ENCODE measurements around the gene PBLD.

The PBLD gene

GRCh38 chr10:68332259-68333057, at the start of gene PBLD:
PBLD (minus strand) TSS chr10:68332928; CDS start chr10:68306844, 26,084 bp downstream.
- peak; percentile 74 for DNase-seq (ENCODE audit: low read depth)

DNA sequence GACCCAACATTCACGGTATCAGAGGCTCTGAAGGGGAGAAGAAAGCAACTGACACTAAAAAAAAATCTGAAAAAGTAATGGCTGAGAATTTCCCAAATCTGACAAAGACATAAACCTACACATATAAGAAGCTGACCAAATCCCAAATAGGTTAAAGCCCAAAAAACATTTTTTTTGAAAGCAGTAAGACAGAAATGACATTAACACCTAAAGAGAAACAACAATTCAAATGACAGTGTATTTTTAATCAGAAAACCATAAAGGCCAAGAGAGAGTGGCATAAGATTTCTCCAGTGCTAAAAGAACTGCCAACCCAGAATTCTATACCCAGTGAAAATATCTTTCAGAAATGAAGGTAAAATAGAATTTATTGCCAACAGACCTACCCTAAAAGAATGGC, 38.9 kb upstream of the PBLD start:
- no peak for DNase-seq (ENCODE audit: low read depth)

DNA sequence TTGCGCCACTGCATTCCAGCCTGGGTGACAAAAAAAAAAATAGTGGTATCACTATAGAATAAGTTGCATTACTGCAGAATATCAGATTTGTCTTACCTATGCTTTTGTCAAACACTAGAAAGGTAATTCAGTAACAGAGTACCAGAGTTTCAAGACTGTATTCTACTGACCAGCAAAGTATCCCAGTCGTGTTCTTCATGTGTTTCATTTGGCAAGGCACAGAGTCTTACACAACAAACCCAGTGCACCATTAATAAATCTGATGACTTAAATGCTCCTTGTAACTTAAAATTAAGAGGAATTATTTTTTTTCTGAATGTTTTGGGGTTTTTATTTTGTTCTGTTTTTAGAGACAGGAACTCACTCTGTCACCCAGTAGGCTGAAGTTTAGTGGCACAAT, 34.4 kb upstream of the PBLD start:
- DNase-seq (ENCODE audit: low read depth) = peak; percentile 56

DNA sequence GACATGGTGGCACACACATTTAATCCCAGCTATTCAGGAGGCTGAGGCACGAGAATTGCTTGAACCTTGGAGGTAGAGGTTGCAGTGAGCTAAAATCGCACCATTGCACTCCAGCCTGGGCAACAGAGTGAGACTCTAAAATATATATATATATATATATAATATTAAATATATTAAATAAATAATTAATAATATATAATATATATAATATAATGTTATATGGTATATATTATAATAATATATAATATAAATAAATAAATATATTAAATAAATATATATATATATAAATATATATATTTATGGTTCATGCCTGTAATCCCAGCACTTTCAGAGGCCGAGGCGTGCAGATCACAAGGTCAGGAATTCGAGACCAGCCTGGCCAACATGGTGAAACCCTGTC, 33.9 kb upstream of the PBLD start:
- no peak for DNase-seq (ENCODE audit: low read depth)

DNA sequence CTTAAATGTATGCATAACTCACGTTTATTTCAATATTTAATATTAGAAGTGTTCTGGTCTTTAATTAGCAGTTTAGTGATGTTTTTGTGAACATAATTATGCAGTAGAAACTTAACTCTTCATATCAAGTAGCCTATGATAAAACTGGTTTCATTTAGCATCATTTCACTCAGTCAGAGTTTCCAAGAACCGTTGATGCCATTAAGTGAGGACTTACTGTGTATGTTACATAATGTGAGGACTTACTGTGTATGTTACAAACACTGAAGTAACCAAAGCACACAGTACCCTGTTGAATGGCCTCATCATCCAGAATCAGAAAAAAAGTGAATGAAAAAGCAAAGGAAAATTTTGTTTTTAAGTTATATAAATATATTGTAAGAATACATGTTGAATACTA, 32.9 kb upstream of the PBLD start:
- no peak for DNase-seq (ENCODE audit: low read depth)

- DNase-seq (ENCODE audit: low read depth) = peak; percentile 18
Measured at GRCh38 chr10:68364101-68364886, 31.6 kb upstream of the PBLD start.

GRCh38 chr10:68362590-68362989, 29.9 kb upstream of the PBLD start:
- DNase-seq (ENCODE audit: low read depth) = no peak

DNA sequence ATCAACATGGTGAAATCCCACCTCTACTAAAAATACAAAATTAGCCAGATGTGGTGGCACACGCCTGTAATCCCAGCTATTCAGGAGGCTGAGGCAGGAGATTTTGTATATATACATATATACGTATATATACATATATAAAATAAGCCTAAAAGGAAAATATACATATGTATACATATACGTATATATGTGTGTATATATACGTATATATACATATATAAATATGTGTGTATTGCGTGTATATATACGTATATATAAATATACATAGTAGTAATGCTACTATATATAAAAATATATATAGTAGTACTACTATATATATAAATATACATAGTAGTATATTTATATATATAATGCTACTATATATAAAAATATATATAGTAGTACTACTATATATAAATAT, 26.5 kb upstream of the PBLD start:
- DNase-seq (ENCODE audit: low read depth) = no peak

DNA sequence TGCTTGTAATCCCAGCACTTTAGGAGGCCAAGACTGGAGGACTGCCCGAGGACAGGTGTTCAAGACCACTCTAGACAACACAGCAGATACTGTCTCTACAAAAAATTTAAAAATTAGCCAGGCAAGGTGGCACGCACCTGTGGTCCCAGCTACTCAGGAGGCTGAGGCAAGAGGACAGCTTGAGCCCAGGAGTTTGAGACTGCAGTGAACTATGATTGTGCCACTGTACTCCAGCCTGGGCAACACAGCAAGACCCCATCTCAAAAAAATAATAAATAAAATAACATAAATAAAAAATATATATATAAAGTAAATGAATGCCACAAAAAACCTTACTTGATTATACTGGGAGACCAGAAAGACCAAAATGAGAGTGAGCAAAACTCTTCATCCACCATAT, 20.8 kb upstream of the PBLD start:
- DNase-seq (ENCODE audit: low read depth) = no peak

- DNase-seq (ENCODE audit: low read depth) = peak; percentile 64
Measured at GRCh38 chr10:68348265-68348741, 15.6 kb upstream of the PBLD start.

- no peak for DNase-seq (ENCODE audit: low read depth)
Measured at GRCh38 chr10:68346774-68347173, 14.0 kb upstream of the PBLD start.

DNA sequence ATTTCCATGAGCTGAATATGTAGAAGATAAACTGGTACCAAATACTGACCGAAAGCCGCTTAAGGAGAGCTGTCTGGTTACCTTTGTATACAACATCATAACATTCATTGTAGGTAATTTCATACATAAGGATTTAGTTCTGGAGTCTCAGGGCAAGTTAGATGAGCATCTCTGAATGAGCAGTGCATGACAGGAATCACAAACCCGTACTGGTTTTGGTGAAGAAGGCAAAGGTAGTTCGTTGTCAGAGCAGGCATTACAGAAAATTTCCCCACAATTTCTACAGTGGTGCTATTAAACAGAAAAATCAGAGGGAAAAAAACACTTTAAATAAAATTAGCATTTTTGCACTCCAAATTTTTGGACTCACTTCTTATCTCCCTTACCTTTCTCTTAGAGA, 12.9 kb upstream of the PBLD start:
- no peak for DNase-seq (ENCODE audit: low read depth)

DNA sequence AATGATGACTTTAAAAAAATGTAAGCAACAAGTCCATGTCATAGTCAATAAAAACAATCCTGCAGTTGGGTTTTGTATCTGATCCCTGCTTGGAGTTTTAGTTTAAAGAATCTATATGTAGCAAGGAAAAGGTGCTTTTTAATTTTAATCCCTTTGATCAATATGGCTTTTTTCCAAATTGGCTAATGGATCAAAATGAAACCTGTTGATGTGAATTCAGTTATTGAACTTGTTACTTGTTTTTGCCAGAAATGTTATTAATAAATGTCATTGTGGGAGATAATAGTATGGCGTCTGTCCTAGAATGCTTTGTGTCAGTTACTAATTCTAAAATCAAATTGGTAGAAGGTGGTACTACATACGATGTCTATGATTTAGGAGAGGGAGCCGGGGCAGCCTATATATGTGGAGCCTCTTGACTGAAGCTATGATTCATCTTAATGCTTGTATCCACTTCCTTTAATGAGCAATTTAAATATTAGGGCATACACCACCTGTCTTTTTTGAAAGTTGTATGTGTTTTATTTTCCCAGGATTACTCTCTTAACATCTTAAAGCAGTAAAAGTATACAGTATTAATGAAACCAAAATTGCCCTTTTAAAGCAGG, 10.3 kb upstream of the PBLD start:
- DNase-seq (ENCODE audit: low read depth) = no peak

DNA sequence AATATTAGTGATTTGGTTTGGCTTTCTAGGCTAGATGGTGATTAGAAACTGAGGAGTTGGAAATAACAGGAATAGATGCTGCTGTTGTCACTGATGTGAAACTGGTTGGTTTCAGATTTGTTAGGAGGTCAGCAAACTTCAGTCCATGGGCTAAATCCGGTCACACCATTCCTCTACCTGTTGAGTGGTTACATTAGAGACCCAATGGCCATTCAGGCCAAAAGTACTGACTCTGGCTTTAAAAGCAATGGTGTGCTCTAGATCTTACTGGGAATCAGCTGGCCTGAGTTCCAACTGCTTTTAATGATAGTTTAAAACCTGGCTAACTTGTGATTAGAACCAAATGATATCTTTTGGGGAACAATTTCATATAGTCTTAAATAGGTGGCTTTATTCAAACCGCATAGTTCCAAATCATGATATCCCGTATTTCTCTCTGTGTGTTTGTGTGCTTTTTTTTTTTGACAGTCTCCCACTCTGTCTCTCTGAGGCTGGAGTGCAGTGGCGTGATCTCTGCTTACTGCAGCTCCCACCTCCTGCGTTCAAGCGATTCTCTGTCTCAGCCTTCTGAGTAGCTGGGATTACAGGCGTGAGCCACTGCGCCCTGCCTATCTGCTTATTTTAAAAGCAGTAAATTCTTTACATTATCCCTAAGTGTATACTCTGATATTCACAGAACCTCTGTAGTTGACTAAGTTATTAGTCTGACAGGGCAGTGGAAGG, 7.8 kb upstream of the PBLD start:
- no peak for DNase-seq (ENCODE audit: low read depth)

GRCh38 chr10:68336754-68337351, 4.1 kb upstream of the PBLD start:
- DNase-seq (ENCODE audit: low read depth) = no peak

- DNase-seq (ENCODE audit: low read depth) = no peak
Measured at GRCh38 chr10:68334672-68335467, 2.1 kb upstream of the PBLD start.

GRCh38 chr10:68333440-68334431, 1.0 kb upstream of the PBLD start:
- DNase-seq (ENCODE audit: low read depth) = no peak

GRCh38 chr10:68333058-68333395, 299 bp upstream of the PBLD start:
- peak; percentile 61 for DNase-seq (ENCODE audit: low read depth)

GRCh38 chr10:68331455-68332258, 1.1 kb downstream of the PBLD start, which contains the start of gene HNRNPH3:
HNRNPH3 (plus strand) TSS chr10:68332064; CDS start chr10:68337222, 5,158 bp downstream.
- DNase-seq (ENCODE audit: low read depth) = peak; percentile 93
